UCSD-AML1 (cell line): ENCODE data around the gene CHFR.
A peak's percentile ranks its signal among the peaks of the same experiment; 100 is the strongest.
"Not testable (repeated sequence)": the region's sequence is repeated elsewhere in the genome, so short reads cannot be mapped to it uniquely, and the experiment has no call there.

ENCODE experiments used
- DNase-seq: peaks from one replicate; lab custom pipeline; 2025; ENCODE audit not compliant: unreplicated experiment; lab: John Stamatoyannopoulos, UW

CHFR gene

GRCh38 chr12:132842449-132843045 is 44.9 kb downstream of the CHFR start:
- no peak for DNase-seq

DNA sequence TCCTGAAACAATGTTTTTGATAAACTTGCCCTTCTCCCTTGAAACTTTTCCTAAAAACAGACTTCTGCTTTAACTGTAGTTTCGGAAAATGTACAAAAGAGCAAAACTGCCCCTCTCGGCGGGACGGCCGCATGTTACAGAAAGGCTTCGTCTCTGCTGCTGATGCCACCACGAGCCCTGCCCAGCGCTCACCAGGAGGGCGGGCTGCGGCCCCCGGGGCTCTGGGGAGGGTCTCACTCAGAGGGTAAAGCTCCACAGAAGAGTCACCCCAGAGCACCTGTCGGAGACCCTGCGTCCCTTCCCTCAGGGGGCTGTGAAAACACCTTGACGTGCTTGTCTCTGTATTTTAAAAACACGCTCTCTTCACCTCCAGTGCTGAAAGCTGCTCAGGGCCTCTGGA is 46.3 kb downstream of the CHFR start:
- no peak for DNase-seq

- no peak for DNase-seq
These were observed 46.9 kb downstream of the CHFR start for GRCh38 chr12:132840536-132840935.

GRCh38 chr12:132839558-132840235 is 47.7 kb downstream of the CHFR start:
- no peak for DNase-seq

DNA sequence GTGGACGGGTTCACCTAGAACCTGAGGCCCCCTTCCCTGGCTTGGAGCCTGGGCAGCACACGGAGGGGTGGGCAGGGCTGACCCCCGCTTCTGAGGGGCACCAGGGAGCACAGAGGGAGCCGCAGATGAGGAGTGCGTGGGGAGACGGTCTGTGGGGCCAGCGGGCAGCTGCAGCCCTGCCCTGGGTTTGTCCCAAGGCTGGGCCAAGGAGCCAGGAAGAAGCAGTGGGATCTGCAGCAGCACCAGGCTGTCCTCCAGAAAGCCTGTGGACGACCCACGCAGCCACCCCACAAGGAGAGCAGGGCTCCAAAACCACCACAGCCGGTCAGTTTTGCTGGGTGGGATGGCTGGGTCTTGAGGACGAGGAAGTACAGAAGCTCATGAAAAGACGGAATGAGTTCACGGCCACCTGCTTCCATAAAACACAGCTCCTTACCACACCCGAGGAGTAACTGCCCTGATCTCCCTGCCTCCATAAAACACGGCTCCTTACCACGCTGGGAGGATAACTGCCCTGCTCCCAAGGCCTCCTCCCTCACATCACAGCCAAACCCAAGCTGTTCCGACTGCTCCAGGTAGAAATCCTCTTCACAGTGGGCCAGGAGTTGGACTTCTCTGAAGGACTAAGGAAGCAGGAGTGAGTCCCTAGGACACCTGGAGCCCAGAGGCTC is 48.9 kb downstream of the CHFR start:
- no peak for DNase-seq

- no peak for DNase-seq
These were observed 49.6 kb downstream of the CHFR start for GRCh38 chr12:132837693-132838409.

- DNase-seq, result no peak
These were observed 50.5 kb downstream of the CHFR start for GRCh38 chr12:132836795-132837331.

DNA sequence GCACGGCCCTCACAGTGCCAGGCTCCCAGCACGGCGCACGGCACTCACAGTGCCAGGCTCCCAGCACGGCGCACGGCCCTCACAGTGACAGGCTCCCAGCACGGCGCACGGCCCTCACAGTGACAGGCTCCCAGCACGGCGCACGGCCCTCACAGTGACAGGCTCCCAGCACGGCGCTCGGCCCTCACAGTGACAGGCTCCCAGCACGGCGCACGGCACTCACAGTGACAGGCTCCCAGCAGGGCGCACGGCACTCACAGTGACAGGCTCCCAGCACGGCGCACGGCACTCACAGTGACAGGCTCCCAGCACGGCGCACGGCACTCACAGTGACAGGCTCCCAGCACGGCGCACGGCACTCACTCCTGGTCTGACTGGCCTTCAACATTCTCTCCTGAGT is 51.2 kb downstream of the CHFR start:
- DNase-seq, result not testable (repeated sequence)

GRCh38 chr12:132835076-132836025 is 52.1 kb downstream of the CHFR start:
- no peak for DNase-seq

DNA sequence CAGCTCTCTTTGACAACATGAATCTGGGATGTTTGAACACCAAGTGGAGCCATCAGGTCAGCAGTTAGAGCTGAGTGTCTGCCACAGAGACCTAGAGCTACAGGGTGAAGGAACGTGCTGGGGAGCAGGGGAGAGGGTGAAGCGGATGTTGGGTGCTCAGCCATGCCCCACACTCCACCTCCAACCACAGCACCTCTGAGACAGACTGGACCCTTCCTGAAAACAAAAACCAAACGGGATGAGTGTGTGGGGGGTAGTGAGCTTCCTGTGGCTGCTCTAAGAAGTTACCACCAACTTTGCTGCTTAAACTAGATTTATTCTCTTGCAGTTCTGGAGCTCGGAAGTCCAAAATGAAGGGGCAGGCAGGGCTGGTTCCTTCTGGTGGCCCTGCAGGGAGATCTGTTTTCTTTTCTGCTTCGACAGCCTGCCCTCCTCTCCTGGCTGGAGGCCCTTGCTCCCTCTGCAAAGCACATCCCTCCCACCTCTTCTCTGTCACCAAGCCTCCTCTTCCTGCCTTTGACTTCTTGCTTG is 53.2 kb downstream of the CHFR start:
- DNase-seq, result no peak

DNA sequence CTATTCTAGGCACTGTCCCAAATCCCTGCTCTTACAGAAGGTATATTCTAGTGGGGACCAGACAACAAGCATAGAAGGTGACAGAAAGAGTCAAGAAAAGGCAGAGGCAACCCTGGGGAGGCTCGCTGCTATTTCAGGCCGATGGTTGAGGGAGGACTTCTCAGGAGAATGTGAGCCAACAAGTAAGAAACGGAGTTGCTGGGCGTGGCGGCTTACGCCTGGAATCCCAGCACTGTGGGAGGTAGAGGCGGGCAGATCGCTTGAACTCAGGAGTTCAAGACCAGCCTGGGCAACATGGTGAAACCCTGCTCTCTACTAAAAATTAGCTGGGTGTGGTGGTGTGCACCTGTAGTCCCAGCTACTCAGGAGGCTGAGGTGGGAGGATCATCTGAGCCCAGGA is 54.1 kb downstream of the CHFR start:
- DNase-seq, result no peak

- no peak for DNase-seq
These were observed 55.6 kb downstream of the CHFR start for GRCh38 chr12:132831771-132832170.

GRCh38 chr12:132828706-132829534 is 58.5 kb downstream of the CHFR start, which contains the start of gene GOLGA3:
GOLGA3 (minus strand) TSS chr12:132828869; CDS start chr12:132822128, 6,741 bp downstream.
- peak; percentile 93 for DNase-seq

GRCh38 chr12:132827763-132828703 is 59.4 kb downstream of the CHFR start:
- DNase-seq, result peak; percentile 51

DNA sequence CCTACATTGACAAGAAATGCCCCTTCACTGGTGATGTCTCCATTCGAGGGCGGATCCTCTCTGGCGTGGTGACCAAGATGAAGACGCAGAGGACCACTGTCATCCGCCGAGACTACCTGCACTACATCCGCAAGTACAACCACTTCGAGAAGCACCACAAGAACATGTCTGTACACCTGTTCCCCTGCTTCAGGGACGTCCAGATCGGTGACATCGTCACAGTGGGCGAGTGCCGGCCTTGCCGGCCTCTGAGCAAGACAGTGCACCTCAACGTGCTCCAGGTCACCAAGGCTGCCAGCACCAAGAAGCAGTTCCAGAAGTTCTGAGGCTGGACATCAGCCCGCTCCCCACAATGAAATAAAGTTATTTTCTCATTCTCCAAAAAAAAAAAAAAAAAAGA is 61.5 kb downstream of the CHFR start:
- DNase-seq, result no peak

DNA sequence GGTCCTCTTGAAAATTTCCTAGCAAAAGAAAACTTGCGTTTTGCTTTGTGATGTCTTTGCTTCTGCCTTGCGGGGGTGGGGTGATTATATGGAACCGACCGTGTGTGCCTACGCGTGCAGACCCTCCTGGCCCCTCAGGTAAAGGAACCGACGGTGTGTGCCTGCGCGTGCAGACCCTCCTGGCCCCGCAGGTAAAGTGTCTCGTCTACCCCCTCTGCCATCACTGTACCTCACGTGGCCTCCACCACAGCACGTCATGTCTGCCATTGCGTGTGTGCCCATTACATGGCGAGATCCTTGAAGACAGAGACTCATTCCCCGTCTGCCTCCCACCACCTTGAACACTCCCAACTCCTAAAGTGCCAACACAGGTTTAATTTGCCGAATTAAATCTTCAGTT is 62.3 kb downstream of the CHFR start:
- no peak for DNase-seq

- DNase-seq, result no peak
These were observed 63.4 kb downstream of the CHFR start for GRCh38 chr12:132824053-132824452.

GRCh38 chr12:132818562-132818961 is 68.8 kb downstream of the CHFR start:
- DNase-seq, result no peak
